HG03175 (cell line): ENCODE results near the gene TMEM255B.
"Not testable (repeated sequence)": the region's sequence is repeated elsewhere in the genome, so short reads cannot be mapped to it uniquely, and the experiment has no call there.

Experiments used
- ATAC-seq: cut with Tn5 transposase; IDR thresholded peaks from one replicate; pipeline ENCODE4 v1.9.1; 2021; ENCODE audit warnings: mild to moderate bottlenecking, moderate library complexity; ENCODE audit not compliant: unreplicated experiment

The TMEM255B gene

DNA sequence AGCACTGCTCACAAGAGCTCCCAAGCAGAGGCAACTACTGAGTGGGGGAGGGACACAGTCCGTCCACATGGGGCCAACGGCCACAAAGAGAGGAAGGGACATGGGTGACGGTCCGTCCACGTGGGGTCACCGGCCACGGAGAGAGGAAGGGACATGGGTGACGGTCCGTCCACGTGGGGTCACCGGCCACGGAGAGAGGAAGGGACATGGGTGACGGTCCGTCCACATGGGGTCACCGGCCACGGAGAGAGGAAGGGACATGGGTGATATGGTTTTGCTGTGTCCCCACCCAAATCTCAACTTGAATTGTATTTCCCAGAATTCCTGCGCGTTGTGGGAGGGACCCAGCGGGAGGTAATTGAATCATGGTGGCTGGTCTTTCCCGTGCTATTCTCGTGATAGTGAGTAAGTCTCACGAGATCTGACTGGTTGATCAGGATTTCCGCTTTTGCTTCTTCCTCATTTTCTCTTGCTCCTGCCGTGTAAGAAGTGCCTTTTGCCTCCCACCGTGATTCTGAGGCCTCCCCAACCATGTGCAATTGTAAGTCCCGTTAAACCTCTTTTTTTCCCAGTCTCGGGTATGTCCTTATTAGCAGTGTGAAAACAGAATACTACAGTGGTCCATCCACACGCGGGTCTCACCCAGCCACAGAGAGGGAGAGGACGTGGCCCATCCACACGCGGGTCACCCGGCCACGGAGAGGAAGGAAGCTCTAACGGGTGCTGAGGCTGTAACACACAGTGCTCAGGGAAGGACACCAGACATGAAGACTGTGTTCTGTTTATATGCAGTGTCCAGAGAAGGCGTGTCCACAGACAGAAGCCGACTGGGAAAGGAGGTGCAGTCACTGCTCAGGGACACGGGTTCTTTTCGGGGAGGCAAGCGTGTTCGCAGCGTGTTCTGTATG, 56.4 kb downstream of the TMEM255B start:
- no peak for ATAC-seq

- ATAC-seq, result no peak
These were observed 57.4 kb downstream of the TMEM255B start for GRCh38 chr13:113816254-113816929.

DNA sequence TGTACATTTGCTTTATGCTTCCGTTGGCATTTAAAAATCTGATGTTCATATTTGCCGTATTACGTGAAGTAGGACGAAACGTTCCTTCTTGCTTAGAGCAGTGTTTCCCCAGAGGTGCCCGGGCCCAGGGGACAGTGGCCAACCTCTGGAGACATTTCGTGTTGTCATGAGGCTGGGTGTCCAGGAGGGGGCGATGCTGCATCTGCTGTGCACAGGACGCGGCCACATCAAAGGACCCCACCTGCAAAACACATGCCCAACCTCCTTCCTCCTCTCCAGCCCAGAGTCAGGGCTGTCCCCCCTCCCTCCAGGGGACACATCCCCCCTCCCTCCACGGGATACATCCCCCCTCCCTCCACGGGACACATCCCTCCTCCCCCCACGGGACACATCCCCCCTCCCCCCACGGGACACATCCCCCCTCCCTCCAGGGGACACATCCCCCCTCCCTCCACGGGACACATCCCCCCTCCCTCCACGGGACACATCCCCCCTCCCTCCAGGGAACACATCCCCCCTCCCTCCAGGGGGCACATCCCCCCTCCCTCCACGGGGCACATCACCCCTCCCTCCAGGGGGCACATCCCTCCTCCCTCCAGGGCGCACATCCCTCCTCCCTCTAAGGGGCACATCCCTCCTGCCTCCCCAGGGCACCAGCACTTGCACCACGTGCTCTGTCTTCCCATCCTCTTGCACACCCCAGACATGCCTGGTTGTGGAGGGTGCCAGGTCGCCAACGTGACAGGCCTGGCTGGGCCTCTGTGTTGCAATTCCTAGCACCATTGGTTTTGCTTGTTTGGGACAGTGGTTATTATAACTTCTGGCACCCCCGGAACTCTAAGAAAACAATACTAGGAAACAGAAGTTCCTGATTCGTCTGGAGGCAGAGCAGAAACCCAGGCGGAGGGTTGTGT, 58.2 kb downstream of the TMEM255B start:
- peak; percentile 66 for ATAC-seq

- ATAC-seq, result no peak
These were observed 59.0 kb downstream of the TMEM255B start for GRCh38 chr13:113817860-113818691.

DNA sequence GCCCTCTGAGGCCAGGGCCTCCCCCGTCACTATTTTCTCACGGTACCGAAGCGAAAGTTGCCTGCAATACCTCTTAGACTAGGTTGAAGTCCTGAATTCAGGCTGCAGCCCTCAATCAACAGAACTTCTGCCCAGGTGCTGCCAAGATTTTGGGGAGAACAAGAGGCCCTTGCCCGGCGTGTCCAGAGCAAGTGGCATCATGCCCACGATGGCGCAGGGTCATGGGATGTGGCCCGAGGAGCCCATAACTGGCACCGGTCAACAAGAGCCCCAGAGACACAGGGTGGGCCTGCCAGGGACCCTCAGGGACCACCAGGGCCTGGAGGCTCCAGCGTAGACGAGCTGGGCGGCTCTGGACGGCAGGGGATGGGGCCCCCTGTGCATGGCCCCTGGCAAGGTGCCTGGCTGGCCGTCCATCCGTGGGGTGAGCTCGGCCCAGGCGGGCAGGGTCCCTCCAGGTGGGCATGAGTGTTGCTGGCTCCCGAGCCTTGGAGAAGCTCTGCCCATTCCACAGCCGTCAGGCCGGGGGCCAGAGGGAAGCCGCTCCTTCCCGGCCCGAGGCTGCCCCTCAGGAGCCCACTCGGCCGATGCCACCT, 59.8 kb downstream of the TMEM255B start:
- no peak for ATAC-seq

DNA sequence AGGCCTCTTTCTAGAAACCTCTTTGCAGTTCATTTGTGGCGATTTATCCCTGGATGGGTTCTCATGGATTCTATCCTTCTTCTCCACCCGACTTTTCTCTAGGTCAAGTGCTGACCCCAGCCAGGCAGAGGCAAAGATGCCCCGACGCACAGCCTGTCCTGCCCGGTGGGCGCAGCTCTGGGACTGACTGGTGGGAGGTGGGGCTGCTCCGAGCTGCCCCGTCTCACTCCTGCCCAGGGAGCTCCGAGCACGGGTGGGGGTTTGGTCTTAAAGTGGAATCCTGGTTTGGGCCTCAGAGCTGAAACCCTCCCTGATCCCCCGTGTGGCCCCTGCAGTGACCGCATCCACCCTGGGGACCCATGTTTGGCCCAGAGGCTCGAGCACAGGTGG, 60.3 kb downstream of the TMEM255B start:
- no peak for ATAC-seq

GRCh38 chr13:113819731-113820715, 61.0 kb downstream of the TMEM255B start:
- no peak for ATAC-seq

DNA sequence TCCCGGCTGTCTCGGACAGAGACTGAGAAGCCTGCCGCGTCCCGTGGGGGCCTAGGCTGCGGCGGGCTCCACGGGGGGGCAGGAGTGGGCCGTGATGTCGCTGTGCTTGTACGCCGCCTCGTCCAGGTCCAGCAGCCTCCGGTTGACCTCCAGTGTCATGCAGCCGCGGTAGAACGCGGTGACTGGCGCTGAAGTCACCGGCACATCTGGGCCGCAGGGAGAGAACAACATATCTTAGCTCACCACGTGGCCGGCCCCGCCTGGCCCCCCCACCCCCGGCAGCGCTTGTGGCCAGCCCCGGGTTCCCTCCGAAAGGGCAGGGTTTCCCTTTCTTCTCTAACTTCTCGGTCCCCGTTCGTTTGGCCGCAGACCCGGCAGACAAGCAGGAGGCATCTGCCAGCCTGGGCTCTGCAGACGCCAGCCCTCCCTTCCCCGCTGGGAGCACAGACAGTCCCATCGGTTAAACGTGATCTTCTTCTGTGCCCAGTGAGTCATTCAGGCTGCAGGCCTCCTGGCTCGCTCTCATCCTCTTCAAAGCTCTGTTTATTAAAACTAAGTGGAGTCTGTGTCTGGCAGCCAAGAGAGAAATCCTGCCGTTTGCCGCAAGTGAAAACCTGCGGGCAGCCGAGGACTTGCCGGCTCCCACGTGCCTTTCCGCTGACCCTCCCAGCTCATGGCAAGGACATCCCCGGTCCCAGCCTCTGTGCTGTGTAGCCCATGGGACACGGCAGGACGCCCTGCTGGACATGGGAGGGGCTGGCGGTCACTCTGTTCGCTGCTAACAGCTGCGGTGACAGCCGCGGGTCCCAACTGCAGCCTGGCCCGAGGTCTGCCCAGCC, 62.0 kb downstream of the TMEM255B start:
- ATAC-seq, result no peak

DNA sequence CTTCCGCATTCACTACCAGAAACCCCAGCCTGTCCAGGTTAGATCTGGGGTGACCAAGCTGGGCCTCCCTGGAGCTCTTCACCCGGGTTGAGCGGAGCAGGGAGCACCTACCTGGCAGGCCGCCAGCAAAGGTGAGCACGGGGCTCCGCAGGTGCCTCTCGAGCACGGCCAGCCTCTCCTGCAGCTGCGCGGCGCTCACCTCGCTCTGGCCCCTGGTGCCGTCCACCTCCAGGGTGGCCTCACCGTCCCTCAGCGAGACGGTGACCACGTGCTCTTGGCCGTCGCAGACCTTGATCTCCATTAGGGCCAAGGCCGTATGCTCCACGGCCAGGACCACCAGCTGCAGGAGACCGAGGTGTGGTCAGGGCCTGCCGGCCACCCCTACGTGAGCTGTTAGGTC, 62.8 kb downstream of the TMEM255B start:
- ATAC-seq, result no peak

GRCh38 chr13:113822266-113822665, 63.2 kb downstream of the TMEM255B start:
- no peak for ATAC-seq

DNA sequence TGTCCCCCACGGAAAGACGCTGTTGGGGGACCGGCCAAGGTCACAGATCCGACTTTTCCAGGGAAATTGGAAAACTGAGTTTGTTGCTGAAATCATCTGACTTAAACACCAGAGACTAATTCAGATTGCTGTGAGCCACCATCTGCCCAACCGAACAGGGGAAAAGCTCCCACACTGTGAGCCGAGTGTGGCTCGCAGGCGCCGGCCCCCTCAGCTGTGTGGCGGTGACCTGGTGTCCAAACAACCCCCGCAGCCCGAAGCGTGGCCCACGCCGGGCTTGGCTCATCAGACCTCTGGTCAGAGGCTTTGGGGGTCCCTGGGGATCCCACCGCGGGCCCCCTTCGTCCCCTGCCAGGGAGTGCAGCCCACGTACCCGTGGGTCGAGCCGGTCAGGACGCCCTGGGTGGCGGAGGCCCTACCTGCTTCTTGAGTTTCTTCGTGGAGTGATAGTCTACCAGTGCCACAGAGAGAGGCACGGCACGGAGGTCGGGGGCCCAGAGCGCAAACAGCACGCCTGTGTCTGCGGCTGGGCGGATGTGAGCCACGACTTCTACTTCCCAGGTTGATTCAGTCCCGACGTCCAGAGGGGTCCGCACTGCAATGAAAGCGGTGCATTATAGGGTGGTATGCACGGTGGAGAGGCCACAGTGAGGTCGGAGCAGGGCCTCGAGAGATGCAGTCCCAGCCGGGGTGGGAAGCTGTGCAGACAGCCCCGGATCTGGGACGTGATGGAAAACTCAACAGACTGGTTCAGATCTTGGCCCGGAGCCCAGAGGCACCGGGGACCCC, 64.1 kb downstream of the TMEM255B start:
- ATAC-seq, result no peak

GRCh38 chr13:113823771-113824170, 64.7 kb downstream of the TMEM255B start:
- no peak for ATAC-seq

DNA sequence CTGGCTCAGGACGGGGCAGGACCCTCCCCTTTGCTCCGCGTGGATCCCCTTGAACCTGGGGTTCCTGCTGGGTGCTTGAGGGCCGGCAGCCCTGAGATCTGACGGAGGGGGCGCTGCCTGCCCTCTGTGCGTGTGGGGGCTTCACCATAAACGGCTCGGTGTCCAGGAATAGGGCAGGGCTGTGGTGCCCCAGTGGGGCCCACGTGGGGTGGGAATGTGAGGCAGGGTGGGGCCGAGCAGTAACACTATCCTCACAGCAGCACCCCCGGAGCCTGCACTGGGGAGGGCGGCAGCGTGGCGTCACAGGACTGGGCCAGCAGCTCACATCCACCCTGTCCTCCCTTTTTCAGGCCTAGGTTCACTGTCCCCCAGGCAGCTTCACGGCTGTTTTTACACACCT, 66.8 kb downstream of the TMEM255B start:
- no peak for ATAC-seq

DNA sequence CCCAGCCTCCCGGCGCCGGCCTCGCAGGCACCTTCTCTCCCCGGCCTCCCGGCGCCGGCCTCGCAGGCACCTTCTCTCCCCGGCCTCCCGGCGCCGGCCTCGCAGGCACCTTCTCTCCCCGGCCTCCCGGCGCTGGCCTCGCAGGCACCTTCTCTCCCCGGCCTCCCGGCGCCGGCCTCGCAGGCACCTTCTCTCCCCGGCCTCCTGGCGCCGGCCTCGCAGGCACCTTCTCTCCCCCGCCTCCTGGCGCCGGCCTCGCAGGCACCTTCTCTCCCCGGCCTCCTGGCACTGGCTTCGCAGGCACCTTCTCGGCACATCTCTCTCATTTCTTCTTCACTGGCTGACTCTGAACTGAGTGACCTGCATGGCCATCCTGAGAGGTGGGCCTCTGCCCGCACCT, 67.4 kb downstream of the TMEM255B start:
- ATAC-seq, result not testable (repeated sequence)

DNA sequence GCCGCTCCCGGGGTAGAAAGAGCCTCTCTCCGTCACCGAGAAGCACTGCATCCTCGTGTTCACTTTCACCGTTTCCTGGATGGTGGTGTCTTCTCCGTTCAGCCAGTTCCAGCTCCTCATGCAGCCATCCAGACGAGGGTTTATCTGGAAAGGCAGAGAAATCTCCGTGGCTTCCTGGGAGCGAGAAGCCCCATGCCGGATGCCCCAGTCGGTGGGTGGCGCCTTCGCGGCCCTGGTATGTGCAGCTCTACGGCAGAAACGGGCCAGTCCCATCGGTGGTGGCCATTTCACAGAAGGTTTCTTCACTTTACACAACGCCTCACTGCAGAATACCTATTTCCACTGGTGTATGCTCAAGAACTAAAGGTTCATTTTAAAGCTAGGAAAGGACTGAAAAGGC, 68.0 kb downstream of the TMEM255B start:
- ATAC-seq, result no peak

- no peak for ATAC-seq
These were observed 69.3 kb downstream of the TMEM255B start for GRCh38 chr13:113828282-113828825.
